ENCODE measurements around the gene ZNF638.

Gene ZNF638

GRCh38 chr2:71474744-71475397, 143.3 kb downstream of the ZNF638 start:
- no peak for DNase-seq

GRCh38 chr2:71476495-71476894, 144.9 kb downstream of the ZNF638 start:
- DNase-seq = no peak

- no peak for DNase-seq
Observed at GRCh38 chr2:71477231-71477691, 145.7 kb downstream of the ZNF638 start.

- no peak for DNase-seq
Observed at GRCh38 chr2:71478806-71479205, 147.2 kb downstream of the ZNF638 start.

- no peak for DNase-seq
Observed at GRCh38 chr2:71479261-71479660, 147.7 kb downstream of the ZNF638 start.

- no peak for DNase-seq
Observed at GRCh38 chr2:71481111-71481510, 149.5 kb downstream of the ZNF638 start.

GRCh38 chr2:71482055-71482454, 150.5 kb downstream of the ZNF638 start:
- no peak for DNase-seq

GRCh38 chr2:71483246-71483645, 151.7 kb downstream of the ZNF638 start:
- no peak for DNase-seq

GRCh38 chr2:71484354-71484753, 152.8 kb downstream of the ZNF638 start:
- no peak for DNase-seq

All from stimulated activated CD4-positive, alpha-beta T cell treated with anti-CD3 and anti-CD28 coated beads, Interleukin-2, amount 100 ng/mL, for 24 hours (primary cell).